Stimulated activated CD8-positive, alpha-beta memory T cell treated with anti-CD3 and anti-CD28 coated beads, Interleukin-12 subunit alpha, Interleukin-12 subunit beta, amount 100 ng/mL, for 24 hours (primary cell): ENCODE results near the gene NUP54.

Experiments
- DNase-seq: peaks from one replicate; pipeline ENCODE4 v3.0.0-alpha.2; 2020; ENCODE audit errors: extremely low read depth

NUP54 gene

GRCh38 chr4:76148142-76148865 is at the start of gene NUP54:
Gene NUP54, minus strand, starts transcription at chr4:76148397. Its CDS starts 23 bp downstream, at chr4:76148374.
- DNase-seq: peak; percentile 94

DNA sequence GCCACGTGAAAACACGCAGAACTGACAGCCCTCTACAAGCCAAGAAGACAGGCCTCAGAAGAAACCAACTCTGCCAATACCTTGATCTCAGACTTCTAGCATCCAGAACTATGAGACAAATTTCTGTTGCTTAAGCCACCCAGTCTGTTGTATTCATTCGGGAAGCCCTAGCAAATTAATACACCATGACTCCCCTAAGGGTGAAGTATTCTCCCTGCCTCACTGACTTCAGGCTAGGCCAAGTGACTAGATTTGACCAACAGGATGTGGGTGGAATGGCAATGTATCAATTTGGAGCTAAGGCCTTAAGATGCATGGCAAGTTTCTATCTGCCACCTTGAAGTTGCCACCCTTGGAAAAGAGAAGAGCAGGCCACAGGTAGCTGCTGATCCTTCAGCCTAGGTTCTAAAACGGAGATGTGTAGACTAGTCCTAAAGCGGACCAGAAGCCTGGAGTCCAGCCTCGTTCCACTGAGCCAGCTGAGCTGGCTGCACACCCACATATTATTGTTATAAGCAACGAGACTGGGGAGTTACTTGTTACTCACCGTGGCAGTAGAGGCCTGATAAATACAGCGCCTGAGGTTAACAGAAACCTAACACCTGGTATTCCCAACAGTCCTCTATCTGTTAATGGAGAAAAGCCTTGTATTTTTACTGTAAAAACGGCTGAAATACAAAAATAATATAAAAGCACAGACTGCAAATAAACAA is 49.0 kb upstream of the NUP54 start:
- no peak for DNase-seq

GRCh38 chr4:76196376-76196775 is 48.2 kb upstream of the NUP54 start:
- DNase-seq: no peak

DNA sequence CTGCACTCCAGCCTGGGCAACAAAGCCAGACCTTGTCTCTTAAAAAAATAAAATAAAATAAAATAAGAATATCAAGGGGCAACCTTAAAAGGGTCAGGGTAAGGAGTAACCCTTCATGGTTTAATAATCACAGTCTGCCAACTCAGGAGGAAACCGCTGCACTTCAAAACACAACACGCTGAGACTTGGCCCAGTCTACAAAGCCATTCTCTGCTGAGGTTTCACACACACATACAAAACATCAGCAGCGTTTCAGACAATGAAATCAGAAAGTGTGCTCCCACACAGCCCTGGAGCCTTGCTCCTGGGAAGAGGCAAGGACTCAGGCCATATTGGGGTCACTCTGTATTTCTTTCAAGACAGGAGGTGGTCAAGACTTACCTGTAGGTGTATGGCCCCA is 47.1 kb upstream of the NUP54 start:
- DNase-seq: no peak

- no peak for DNase-seq
These were observed 46.1 kb upstream of the NUP54 start for GRCh38 chr4:76194325-76194724.

GRCh38 chr4:76192236-76192635 is 44.0 kb upstream of the NUP54 start:
- no peak for DNase-seq

- DNase-seq: no peak
These were observed 40.4 kb upstream of the NUP54 start for GRCh38 chr4:76188557-76188956.

DNA sequence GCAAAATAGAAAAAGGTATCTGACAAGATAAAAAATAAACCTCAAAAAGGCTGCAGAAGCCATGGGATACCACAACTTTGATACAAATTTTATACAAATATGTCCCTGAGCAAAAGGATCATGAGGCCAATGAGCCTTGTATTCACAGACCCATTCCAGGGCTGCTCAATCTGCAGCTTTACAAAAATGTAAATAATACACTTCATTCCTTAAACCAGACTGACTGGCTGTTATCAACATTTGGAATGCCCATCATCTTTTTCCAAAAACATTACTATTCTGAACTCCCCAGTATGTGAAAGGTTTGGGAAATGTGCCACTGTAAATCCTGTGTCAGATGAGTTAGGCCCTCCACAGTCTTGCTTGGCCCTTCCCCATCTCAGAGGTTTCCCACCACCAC is 40.0 kb upstream of the NUP54 start:
- no peak for DNase-seq

DNA sequence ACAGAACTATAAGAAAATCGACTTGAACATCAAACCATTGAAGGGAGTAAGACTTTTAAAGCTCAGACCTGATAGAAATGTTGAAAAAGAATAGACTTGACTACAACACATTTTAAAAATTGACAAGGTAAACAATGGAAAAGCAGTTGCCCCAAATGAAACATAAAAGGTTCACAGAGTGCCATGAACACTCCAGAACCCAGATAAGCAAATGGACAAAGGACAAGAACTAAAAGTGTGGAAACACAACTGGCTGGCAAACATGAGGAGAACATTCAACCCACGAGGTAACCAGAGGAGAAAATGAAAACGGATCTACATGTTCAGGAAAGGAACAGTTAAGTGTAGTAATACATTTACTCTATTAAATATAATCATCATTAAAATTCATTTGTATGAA is 39.0 kb upstream of the NUP54 start:
- no peak for DNase-seq

DNA sequence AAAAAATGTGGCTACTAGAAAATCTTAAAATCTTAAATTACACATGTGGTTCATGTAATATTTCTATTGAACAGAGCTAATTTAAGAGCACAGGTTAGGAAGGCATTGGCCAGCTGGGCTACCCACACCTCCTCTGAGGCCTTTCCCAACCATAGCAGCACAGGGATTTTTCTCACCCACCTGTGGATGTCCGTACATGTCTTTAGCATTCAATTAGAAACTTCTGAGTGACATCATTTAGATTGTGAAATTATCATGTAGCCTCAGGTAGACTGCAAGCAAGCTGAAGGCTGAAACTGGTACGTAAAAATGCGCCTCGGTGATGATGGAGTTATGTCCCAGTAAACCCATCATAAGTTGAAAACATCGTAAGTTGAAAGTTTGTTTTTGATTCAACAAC is 34.3 kb upstream of the NUP54 start:
- DNase-seq: no peak

GRCh38 chr4:76179398-76180318 is 31.5 kb upstream of the NUP54 start:
- DNase-seq: peak; percentile 45

DNA sequence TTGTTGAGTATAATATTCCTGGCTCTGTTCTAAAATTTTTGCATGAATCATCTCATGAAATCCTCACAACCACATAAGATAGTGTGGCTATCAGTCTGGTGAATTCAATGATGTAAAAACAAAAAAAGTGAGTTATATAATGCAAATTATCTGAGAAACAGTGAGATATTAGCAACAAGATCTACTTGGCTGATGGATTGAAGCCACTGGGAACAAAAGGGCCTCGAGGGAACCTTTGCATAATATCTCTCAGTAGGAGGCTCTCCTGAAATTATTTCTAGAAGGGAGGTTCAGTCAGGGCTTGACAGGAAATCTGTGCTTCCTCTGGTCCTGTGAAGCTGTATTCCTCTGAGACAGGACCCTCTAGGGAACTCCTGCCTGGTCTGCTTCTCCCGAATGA is 30.1 kb upstream of the NUP54 start:
- no peak for DNase-seq

- DNase-seq: no peak
These were observed 29.5 kb upstream of the NUP54 start for GRCh38 chr4:76177709-76178108.

- DNase-seq: no peak
These were observed 27.1 kb upstream of the NUP54 start for GRCh38 chr4:76175336-76175735.

DNA sequence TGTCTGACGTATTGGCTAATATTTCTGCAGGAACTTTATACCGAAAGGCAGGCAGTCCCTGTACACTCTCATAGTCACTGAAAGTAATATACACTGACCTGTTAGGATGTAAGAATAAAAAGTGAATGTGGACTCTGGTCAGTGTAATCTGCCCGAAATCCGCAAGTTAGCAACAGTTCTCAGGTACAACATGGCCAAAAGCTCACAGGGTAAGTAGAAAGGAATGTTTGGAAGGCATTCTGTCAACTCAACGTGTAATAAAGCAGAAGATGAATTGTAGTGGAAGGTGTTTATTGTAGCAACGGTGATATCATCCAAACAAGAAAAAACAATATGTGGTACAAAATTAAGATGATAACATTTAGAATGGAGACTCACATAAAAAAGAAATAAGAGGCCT is 26.0 kb upstream of the NUP54 start:
- no peak for DNase-seq

DNA sequence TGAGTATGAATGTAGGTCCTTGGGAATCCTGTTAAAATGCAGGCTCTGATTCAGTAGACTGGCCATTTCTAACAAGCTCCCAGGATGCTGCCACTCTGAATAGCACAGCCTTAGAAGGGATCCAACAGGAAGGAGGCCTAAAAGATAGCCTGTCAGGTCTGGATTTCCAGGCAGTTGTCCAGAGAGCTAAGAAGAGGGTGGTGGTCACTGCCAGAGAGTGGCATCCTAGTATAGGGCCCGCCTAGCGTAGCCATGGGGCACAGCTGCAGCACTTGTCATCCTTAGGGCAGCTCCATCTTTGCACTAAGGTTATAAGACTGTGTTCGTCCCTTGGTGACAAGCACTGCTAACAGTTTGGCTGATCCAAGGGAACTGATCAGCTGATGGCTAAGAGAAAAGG is 20.5 kb upstream of the NUP54 start:
- DNase-seq: no peak

GRCh38 chr4:76166480-76166879 is 18.3 kb upstream of the NUP54 start:
- DNase-seq: no peak

GRCh38 chr4:76160355-76160754 is 12.2 kb upstream of the NUP54 start:
- no peak for DNase-seq

GRCh38 chr4:76156635-76157034 is 8.4 kb upstream of the NUP54 start:
- no peak for DNase-seq

GRCh38 chr4:76155979-76156378 is 7.8 kb upstream of the NUP54 start:
- no peak for DNase-seq

DNA sequence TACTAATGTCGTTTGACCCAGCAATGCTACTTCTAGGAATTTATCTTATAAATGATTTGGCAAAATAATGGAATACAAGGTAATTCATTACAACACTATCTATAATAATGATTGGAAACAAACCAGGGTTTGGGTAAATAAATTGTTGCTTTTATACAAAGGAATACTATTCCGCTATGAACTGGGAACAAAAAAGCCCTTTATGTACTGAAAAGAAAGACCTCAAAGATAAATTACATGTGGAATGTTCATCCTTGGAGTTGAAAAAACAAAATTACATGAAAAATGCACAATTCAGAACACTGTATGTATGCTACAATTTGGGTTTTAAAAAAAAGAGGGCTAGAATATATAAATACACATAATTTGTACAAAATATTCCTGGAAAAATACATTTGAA is 5.2 kb upstream of the NUP54 start:
- no peak for DNase-seq

DNA sequence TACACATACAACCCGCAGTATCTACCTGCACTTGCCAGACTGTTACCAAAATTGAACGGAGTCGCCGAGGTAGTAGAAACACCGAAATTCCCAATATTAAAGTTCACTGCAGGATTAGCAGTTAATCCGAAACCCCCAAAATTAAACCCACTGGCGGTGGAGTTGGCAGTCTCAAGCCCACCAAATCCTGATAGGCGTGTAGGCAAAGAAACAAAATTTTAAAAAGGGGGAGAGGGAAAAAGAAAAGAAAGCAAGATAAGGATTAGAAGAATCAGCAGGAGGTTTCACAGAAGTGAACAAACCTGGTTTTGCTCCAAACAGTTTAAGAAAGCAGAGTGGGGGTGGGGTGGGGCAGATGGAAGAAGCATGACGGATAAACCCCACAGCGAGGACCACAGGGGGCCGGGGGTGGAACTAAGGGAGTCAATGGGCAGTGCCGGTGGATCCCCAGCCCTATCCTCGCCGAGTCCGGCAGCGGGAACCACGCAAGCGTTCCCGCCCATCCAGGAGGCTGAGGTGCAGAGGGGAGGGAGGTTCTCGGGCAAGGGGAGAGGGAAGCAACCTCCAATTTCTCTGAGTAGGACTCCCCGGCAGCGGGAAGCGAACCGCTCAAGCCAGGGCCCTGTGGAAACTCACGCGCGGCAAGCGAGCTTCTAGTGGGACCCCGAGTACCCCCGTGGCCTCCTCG is 599 bp downstream of the NUP54 start:
- peak; percentile 2 for DNase-seq
